GM12892 (cell line): ENCODE results near the gene CCR7.

Experiments used
- POLR2A ChIP-seq: IDR thresholded peaks from 2 replicates; pipeline ENCODE4 v1.6.1; 2011; ENCODE audit warnings: low read depth, low read length, control low read depth
- POLR2AphosphoS5 ChIP-seq: IDR thresholded peaks from 2 replicates; pipeline ENCODE4 v1.6.1; 2011; ENCODE audit warnings: low read depth, low read length, control low read depth
- TAF1 ChIP-seq: IDR thresholded peaks from 2 replicates; pipeline ENCODE4 v1.6.1; 2011; ENCODE audit warnings: low read depth, mild to moderate bottlenecking, control low read depth, low read length, borderline replicate concordance

- TF ChIP-seq POLR2AphosphoS5 (no peak), POLR2A (no peak), TAF1 (no peak)
Measured at GRCh38 chr17:40538936-40539705, 26.2 kb downstream of the CCR7 start.
